Mesenchymal stem cell (in vitro differentiated cells and primary cell): ENCODE measurements around the gene RPS6KA2.

Experiments
- DNase-seq: peaks from one replicate; pipeline ENCODE4 v3.0.0-alpha.2; 2013
- H2AFZ ChIP-seq: one replicate; pipeline ENCODE4 v1.6.1; 2013; ENCODE audit warnings: low read depth, mild to moderate bottlenecking, control low read depth, inconsistent platforms, low read length, moderate library complexity
- H2AK5ac ChIP-seq: 2 replicates; pipeline ENCODE4 v1.6.1; 2013; ENCODE audit warnings: low read length, moderate library complexity, mild to moderate bottlenecking, inconsistent platforms; ENCODE audit not compliant: severe bottlenecking
- H2BK120ac ChIP-seq: one replicate; pipeline ENCODE4 v1.6.1; 2013; ENCODE audit warnings: low read depth, mild to moderate bottlenecking, inconsistent platforms, low read length, moderate library complexity
- H2BK12ac ChIP-seq, 2 experiments: one replicate each; pipeline ENCODE4 v1.6.1; 2013; ENCODE audit warnings: inconsistent platforms in 2 of 2, low read length in 2 of 2, mild to moderate bottlenecking in 2 of 2, moderate library complexity in 2 of 2, control low read depth in 1 of 2
- H2BK15ac ChIP-seq: one replicate; pipeline ENCODE4 v1.6.1; 2013; ENCODE audit warnings: mild to moderate bottlenecking, low read depth, inconsistent platforms; ENCODE audit not compliant: poor library complexity, severe bottlenecking
- H2BK5ac ChIP-seq: 2 replicates; pipeline ENCODE4 v1.6.1; 2013; ENCODE audit warnings: low read depth, mild to moderate bottlenecking, low read length, control low read depth, inconsistent platforms; ENCODE audit not compliant: poor library complexity, severe bottlenecking
- H3K14ac ChIP-seq, 2 experiments: one replicate each; pipeline ENCODE4 v1.6.1; 2013; ENCODE audit warnings: inconsistent platforms in 2 of 2, low read length in 2 of 2, control low read depth in 1 of 2, mild to moderate bottlenecking in 1 of 2, moderate library complexity in 1 of 2
- H3K18ac ChIP-seq, 2 experiments: one replicate each; pipeline ENCODE4 v1.6.1; 2013; ENCODE audit warnings: inconsistent platforms in 2 of 2, low read length in 2 of 2, control low read depth in 1 of 2, low read depth in 1 of 2, mild to moderate bottlenecking in 1 of 2
- H3K23ac ChIP-seq, 2 experiments: one replicate each; pipeline ENCODE4 v1.6.1; 2013; ENCODE audit warnings: inconsistent platforms in 2 of 2, low read length in 2 of 2, mild to moderate bottlenecking in 2 of 2, moderate library complexity in 2 of 2, control low read depth in 1 of 2
- H3K27ac ChIP-seq: 2 replicates; pipeline ENCODE4 v1.5.1; 2013; ENCODE audit warnings: mild to moderate bottlenecking, moderate library complexity, low read length, control low read depth, inconsistent platforms; ENCODE audit not compliant: poor library complexity, severe bottlenecking
- H3K27me3 ChIP-seq, 2 experiments: 2 replicates each; pipeline versions ENCODE4 v1.6.1 to v1.7.0; 2013; ENCODE audit warnings: low read length in 2 of 2, mild to moderate bottlenecking in 2 of 2, moderate library complexity in 2 of 2, control low read depth in 1 of 2, inconsistent platforms in 1 of 2; ENCODE audit not compliant: control insufficient read depth in 1 of 2, insufficient read depth in 1 of 2
- H3K36me3 ChIP-seq, 2 experiments: 2 replicates each; pipeline versions ENCODE4 v1.6.1 to v1.7.0; 2013; ENCODE audit warnings: low read length in 2 of 2, control low read depth in 1 of 2, inconsistent platforms in 1 of 2, low read depth in 1 of 2, mild to moderate bottlenecking in 1 of 2; ENCODE audit not compliant: insufficient read depth in 2 of 2, control insufficient read depth in 1 of 2
- H3K4ac ChIP-seq, 2 experiments: one replicate each; pipeline ENCODE4 v1.6.1; 2013; ENCODE audit warnings: inconsistent platforms in 2 of 2, low read length in 2 of 2, mild to moderate bottlenecking in 2 of 2, moderate library complexity in 2 of 2, control low read depth in 1 of 2, low read depth in 1 of 2
- H3K4me1 ChIP-seq: 2 replicates; pipeline ENCODE4 v1.6.1; 2013; ENCODE audit warnings: low read depth, low read length, control low read depth; ENCODE audit not compliant: control insufficient read depth, insufficient read depth
- H3K4me2 ChIP-seq: 2 replicates; pipeline ENCODE4 v1.6.1; 2013; ENCODE audit warnings: low read length, mild to moderate bottlenecking, inconsistent platforms; ENCODE audit not compliant: poor library complexity, severe bottlenecking
- H3K4me3 ChIP-seq, 2 experiments: 2 replicates each; pipeline versions ENCODE4 v1.5.1 to v1.7.0; 2013; ENCODE audit warnings: low read length in 2 of 2, mild to moderate bottlenecking in 2 of 2, control low read depth in 1 of 2, low read depth in 1 of 2; ENCODE audit not compliant: insufficient read depth in 1 of 2
- H3K79me1 ChIP-seq: replicated peaks from 2 replicates; pipeline ENCODE4 v1.6.1; 2013; ENCODE audit warnings: mild to moderate bottlenecking, control low read depth, low read length, inconsistent platforms; ENCODE audit not compliant: poor library complexity, severe bottlenecking
- H3K9ac ChIP-seq: 2 replicates; pipeline ENCODE4 v1.7.0; 2013; ENCODE audit warnings: mild to moderate bottlenecking, low read length, moderate library complexity
- H3K9me3 ChIP-seq: 2 replicates; pipeline ENCODE4 v1.7.0; 2013; ENCODE audit warnings: mild to moderate bottlenecking, low read length; ENCODE audit not compliant: control insufficient read depth
- H4K8ac ChIP-seq: one replicate; pipeline ENCODE4 v1.6.1; 2013; ENCODE audit warnings: inconsistent platforms, mild to moderate bottlenecking, low read length, moderate library complexity
- H4K91ac ChIP-seq: one replicate; pipeline ENCODE4 v1.6.1; 2013; ENCODE audit warnings: mild to moderate bottlenecking, low read length, inconsistent platforms
- whole genome bisulfite sequencing: methylation state at CpG from one replicate; pipeline ENCODE4 v1.1.7; 2013; ENCODE audit warnings: mixed read lengths; 5-methylcytosine and 5-hydroxymethylcytosine counted together

Gene RPS6KA2

DNA sequence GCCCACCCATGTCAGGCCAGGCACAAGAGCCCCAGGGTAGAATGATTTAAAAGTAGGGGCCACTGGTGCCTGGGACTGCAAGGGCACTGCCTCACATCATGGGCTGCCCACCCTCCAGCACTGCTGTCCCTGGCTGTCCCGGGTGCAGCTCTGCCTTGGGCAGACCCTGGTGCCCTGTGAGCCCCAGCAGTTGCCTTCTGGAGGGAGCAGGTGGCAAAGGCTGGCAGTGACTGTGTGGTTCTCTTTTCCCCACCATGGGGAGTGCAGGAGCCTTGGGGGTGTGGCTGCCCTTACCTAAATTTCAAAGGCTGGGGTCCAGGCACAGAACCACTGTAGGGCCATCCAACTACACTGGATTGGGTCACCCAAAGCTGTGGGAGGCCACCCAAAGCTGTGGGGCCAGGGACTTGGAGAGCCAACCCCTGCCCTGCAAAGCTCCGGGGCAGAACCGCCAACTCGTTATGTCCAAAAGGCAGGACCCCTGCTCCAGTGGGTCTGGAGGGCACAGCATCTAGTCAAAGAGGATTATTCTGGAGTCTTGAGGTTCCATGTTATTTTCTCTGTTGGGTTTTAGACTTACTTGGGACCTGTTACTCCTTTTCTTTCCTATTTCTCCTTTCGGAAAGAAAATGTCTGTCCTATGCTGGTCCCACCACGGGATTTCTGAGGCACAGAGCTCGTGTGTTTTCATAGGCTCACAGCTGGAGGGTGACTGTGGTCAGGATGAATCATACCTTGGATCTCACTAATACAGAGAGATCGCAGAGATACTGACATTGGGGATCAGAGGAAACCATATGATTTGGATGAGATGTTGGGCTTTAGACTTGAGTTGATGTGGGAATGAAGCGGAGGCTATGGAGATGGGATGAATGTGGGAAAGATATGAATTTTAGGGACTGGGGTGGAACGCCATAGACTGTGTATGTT, 105.9 kb downstream of the RPS6KA2 start:
- H2AFZ ChIP-seq = no peak overlapping the region
- H3K9me3 ChIP-seq = no peaks in the 10 kb centered on the region
- no peak overlapping the region for H3K14ac ChIP-seq
- no peak overlapping the region for H4K91ac ChIP-seq
- H3K79me1 ChIP-seq = no peaks in the 10 kb centered on the region
- peaks cover 8% of the 10 kb centered on the region for H3K4me1 ChIP-seq
- no peak overlapping the region for H2BK15ac ChIP-seq
- DNase-seq = no peak
- no peak overlapping the region for H3K27ac ChIP-seq
- H2BK120ac ChIP-seq = no peak overlapping the region
- no peak overlapping the region for H4K8ac ChIP-seq
- WGBS = 85% methylated on average over 9 of the region's 10 CpGs
- no peak overlapping the region for H3K18ac ChIP-seq
- no peak overlapping the region for H2BK12ac ChIP-seq
- no peaks in the 10 kb centered on the region for H3K27me3 ChIP-seq
- H3K4ac ChIP-seq = no peak overlapping the region
- H3K4me2 ChIP-seq = no peak overlapping the region
- no peak overlapping the region for H3K9ac ChIP-seq
- H2AK5ac ChIP-seq = no peak overlapping the region
- H3K4me3 ChIP-seq = no peak overlapping the region
- H3K23ac ChIP-seq = no peak overlapping the region
- H3K36me3 ChIP-seq = peaks cover 4% of the 10 kb centered on the region in 2 experiments
- no peak overlapping the region for H2BK5ac ChIP-seq

DNA sequence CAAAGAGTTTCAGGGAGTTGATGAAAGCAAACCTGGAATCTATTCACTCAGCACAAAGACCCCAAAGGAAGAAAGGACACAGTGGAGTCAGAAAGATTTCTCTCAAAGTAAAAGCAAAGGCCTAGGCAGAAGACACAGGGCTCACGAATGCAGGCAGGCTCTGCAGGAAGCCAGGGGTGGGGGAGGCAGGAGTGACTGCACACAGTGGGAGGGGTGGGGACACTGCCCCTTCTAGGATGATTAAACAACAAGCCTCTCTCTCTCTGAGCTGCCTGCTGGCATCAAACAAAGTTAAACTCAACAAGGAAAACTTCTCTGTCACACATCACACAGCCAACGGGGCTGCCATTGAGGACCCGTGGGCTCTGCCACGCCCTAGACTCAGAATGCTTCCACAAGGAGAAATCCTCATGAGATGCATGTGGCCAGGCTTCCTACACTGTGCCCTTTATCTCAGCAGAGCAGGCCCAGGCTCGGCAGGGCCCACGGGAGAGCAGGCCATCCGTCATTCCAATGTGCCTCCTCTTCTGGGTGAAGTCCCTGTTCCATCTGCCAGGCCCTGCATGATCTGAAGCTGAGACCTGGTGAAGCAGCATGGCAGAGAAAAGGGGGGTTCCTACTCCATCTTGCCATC, 110.7 kb downstream of the RPS6KA2 start:
- H3K36me3 ChIP-seq = peaks cover 0 to 5% of the 10 kb centered on the region in 2 experiments

DNA sequence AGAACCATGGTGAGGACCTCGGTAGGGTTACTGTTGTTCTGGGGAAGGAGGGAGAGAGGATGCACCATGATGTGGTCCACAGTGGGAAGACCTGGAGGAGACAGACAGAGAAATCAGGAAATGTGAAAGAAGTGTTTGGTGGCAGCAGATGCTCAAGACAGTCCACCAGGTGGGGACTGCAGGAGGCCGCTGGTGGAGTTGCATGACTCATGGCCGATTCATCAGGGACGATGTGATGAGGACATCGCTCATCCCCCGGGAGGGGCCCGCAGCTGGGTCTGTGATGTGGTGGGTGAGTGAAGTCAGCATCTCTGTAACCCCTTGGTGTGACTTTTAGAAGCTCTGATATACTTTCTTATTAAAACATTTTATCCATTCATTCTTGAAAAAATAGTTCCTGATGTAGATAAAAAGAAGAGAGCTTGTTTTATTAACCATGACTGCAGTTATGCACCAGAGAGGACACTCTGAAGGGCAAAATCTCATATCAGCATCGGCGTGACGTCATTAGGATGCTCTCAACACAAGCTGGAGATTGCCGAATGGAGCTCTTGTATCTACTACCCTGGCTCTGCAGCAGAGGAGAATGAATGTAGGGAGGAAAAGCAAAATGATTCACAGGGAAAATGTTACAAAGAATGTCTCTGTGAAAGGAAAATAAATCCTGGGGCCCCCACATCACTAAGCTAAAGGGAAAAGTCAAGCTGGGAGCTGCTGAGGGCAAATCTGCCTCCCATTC, 111.8 kb downstream of the RPS6KA2 start:
- no peak overlapping the region for H2AK5ac ChIP-seq
- H3K9ac ChIP-seq = no peak overlapping the region
- 51% methylated on average over 8 of the region's 11 CpGs for WGBS

More for the DNA sequence above, 110.7 kb downstream of the RPS6KA2 start:
- no peak overlapping the region for H3K23ac ChIP-seq
- 78% methylated on average over 7 of the region's 7 CpGs for WGBS
- H4K91ac ChIP-seq = no peak overlapping the region
- H3K79me1 ChIP-seq = no peaks in the 10 kb centered on the region
- no peak overlapping the region for H3K18ac ChIP-seq
- H3K4me2 ChIP-seq = no peak overlapping the region
- no peak overlapping the region for H3K4me3 ChIP-seq
- no peak overlapping the region for H2BK15ac ChIP-seq
- no peaks in the 10 kb centered on the region for H3K27me3 ChIP-seq
- no peak overlapping the region for H2AK5ac ChIP-seq
- H2AFZ ChIP-seq = no peak overlapping the region
- no peak for DNase-seq
- peak overlapping the region; percentile 10 for H4K8ac ChIP-seq
- H3K27ac ChIP-seq = no peak overlapping the region
- no peak overlapping the region for H3K14ac ChIP-seq
- no peak overlapping the region for H3K9ac ChIP-seq
- H2BK12ac ChIP-seq = no peak overlapping the region
- no peak overlapping the region for H2BK5ac ChIP-seq
- H2BK120ac ChIP-seq = no peak overlapping the region
- H3K9me3 ChIP-seq = no peaks in the 10 kb centered on the region
- H3K4me1 ChIP-seq = peaks cover 17% of the 10 kb centered on the region
- no peak overlapping the region for H3K4ac ChIP-seq

More for the DNA sequence above, 111.8 kb downstream of the RPS6KA2 start:
- Histone ChIP-seq H3K27me3 (no peaks in the 10 kb centered on the region), H3K4me3 (no peak overlapping the region), H3K9me3 (no peaks in the 10 kb centered on the region), H3K4me2 (no peak overlapping the region), H3K4me1 (peaks cover 17% of the 10 kb centered on the region), H2BK5ac (no peak overlapping the region), H4K91ac (no peak overlapping the region), H3K79me1 (no peaks in the 10 kb centered on the region), H2BK120ac (no peak overlapping the region), H3K18ac (no peak overlapping the region), H3K27ac (no peak overlapping the region), H2BK12ac (peak overlapping the region in 1 of 2 experiments; percentile 40), H3K23ac (no peak overlapping the region), H3K14ac (peak overlapping the region in 1 of 2 experiments; percentile 44), H3K36me3 (peaks cover under 1 to 5% of the 10 kb centered on the region in 2 experiments), H2AFZ (no peak overlapping the region), H2BK15ac (no peak overlapping the region), H4K8ac (no peak overlapping the region), H3K4ac (no peak overlapping the region)
- peak; percentile 89 for DNase-seq
